ENCODE data around the gene CDK2AP2.

GRCh38 chr11:67556244-67556643, 48.3 kb upstream of the CDK2AP2 start:
- TF ChIP-seq, protein P1, sequence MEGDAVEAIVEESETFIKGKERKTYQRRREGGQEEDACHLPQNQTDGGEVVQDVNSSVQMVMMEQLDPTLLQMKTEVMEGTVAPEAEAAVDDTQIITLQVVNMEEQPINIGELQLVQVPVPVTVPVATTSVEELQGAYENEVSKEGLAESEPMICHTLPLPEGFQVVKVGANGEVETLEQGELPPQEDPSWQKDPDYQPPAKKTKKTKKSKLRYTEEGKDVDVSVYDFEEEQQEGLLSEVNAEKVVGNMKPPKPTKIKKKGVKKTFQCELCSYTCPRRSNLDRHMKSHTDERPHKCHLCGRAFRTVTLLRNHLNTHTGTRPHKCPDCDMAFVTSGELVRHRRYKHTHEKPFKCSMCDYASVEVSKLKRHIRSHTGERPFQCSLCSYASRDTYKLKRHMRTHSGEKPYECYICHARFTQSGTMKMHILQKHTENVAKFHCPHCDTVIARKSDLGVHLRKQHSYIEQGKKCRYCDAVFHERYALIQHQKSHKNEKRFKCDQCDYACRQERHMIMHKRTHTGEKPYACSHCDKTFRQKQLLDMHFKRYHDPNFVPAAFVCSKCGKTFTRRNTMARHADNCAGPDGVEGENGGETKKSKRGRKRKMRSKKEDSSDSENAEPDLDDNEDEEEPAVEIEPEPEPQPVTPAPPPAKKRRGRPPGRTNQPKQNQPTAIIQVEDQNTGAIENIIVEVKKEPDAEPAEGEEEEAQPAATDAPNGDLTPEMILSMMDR (IDR thresholded peaks at IDR 0.05; ENCODE audit: low read length), result no peak
- TF ChIP-seq EZH2 (IDR thresholded peaks at IDR 0.05; ENCODE audit: borderline replicate concordance, low read length), result no peak
